GM23338 (cell line): ENCODE data around the gene GALNT6. TPM values are rescaled to one million over a fixed set of nuclear protein-coding genes. Genes with fewer than 3 reads are reported as not detected.

Source experiments
- ATAC-seq: fragments of 200-7000 bp; cut with Tn5 transposase; 3 replicates; pipeline ENCODE4 v1.9.1; 2020
- DNase-seq: peaks from one replicate; pipeline ENCODE4 v3.0.0-alpha.2; 2015; ENCODE audit warnings: low spot score
- H2AFZ ChIP-seq: fragments of 200-600 bp; sonication (generic); 2 replicates; pipeline ENCODE4 v1.8.0; 2016; ENCODE audit warnings: antibody characterized with exemption, mild to moderate bottlenecking, moderate library complexity
- H3F3A ChIP-seq: fragments of 200-600 bp; sonication (generic); replicated peaks from 2 replicates; pipeline ENCODE4 v1.8.0; 2017; ENCODE audit warnings: antibody characterized with exemption, mixed run types, low read depth
- H3K27ac ChIP-seq: fragments of 200-600 bp; sonication (generic); 2 replicates; pipeline ENCODE4 v1.6.1; 2016; ENCODE audit warnings: low read depth
- H3K27me3 ChIP-seq: fragments of 200-600 bp; sonication (generic); 2 replicates; pipeline ENCODE4 v1.8.0; 2016; ENCODE audit warnings: mild to moderate bottlenecking, mixed run types, moderate library complexity; ENCODE audit not compliant: insufficient read depth
- H3K36me3 ChIP-seq: fragments of 200-600 bp; sonication (generic); 2 replicates; pipeline ENCODE4 v1.8.0; 2016; ENCODE audit warnings: mild to moderate bottlenecking; ENCODE audit not compliant: insufficient read depth
- H3K4me1 ChIP-seq: fragments of 200-600 bp; sonication (generic); 2 replicates; pipeline ENCODE4 v1.8.0; 2016; ENCODE audit warnings: mild to moderate bottlenecking, moderate library complexity; ENCODE audit not compliant: insufficient read depth
- H3K4me2 ChIP-seq: fragments of 200-600 bp; sonication (generic); 2 replicates; pipeline ENCODE4 v1.7.1; 2017; ENCODE audit warnings: mixed run types
- H3K4me3 ChIP-seq: fragments of 200-600 bp; sonication (generic); 2 replicates; pipeline ENCODE4 v1.6.1; 2016; ENCODE audit warnings: mixed run types
- H3K79me2 ChIP-seq: fragments of 200-600 bp; sonication (generic); replicated peaks from 2 replicates; pipeline ENCODE4 v1.8.0; 2017; ENCODE audit warnings: mild to moderate bottlenecking; ENCODE audit not compliant: insufficient read depth
- H3K9me2 ChIP-seq: fragments of 200-600 bp; sonication (generic); 2 replicates; pipeline ENCODE4 v1.8.0; 2017; ENCODE audit not compliant: insufficient read depth
- H4K20me1 ChIP-seq: fragments of 200-600 bp; sonication (generic); replicated peaks from 2 replicates; pipeline ENCODE4 v1.8.0; 2017; ENCODE audit warnings: mild to moderate bottlenecking; ENCODE audit not compliant: insufficient read depth
- H3K27ac Mint-ChIP-seq: 2 replicates; pipeline ENCODE4 v1.8.0; 2020; ENCODE audit warnings: inconsistent platforms, mild to moderate bottlenecking, moderate library complexity, mixed read lengths
- H3K27me3 Mint-ChIP-seq: 3 replicates; pipeline ENCODE4 v1.8.0; 2022; ENCODE audit warnings: low read depth, mild to moderate bottlenecking, moderate library complexity, mixed read lengths, inconsistent platforms; ENCODE audit not compliant: insufficient read depth, poor library complexity
- H3K36me3 Mint-ChIP-seq: 3 replicates; pipeline ENCODE4 v1.8.0; 2021; ENCODE audit warnings: low read depth, mild to moderate bottlenecking, inconsistent platforms, moderate library complexity, mixed read lengths
- H3K4me1 Mint-ChIP-seq: 3 replicates; pipeline ENCODE4 v1.8.0; 2020; ENCODE audit warnings: mild to moderate bottlenecking, inconsistent platforms, mixed read lengths
- H3K4me3 Mint-ChIP-seq: 3 replicates; pipeline ENCODE4 v1.8.0; 2021; ENCODE audit warnings: moderate library complexity, mild to moderate bottlenecking, inconsistent platforms, mixed read lengths
- H3K9me3 Mint-ChIP-seq: 3 replicates; pipeline ENCODE4 v1.8.0; 2020; ENCODE audit warnings: moderate library complexity, mild to moderate bottlenecking, inconsistent platforms, mixed read lengths
- CREB1 ChIP-seq: fragments of 250-450 bp; sonication (Bioruptor Pico); IDR thresholded peaks from 2 replicates; pipeline ENCODE4 v1.5.0; 2020; ENCODE audit warnings: low read depth, mild to moderate bottlenecking, moderate library complexity
- CTCF ChIP-seq, 2 experiments: fragments of 200-600 bp in 1 of 2; sonication (generic) in 1 of 2; conservative IDR thresholded peaks; 2 replicates each; pipeline versions ENCODE4 v1.5.1 to v1.6.1; 2016 to 2017; ENCODE audit warnings: antibody characterized with exemption in 2 of 2, low read depth in 2 of 2, mild to moderate bottlenecking in 2 of 2, moderate library complexity in 1 of 2
- ETS1 ChIP-seq: IDR thresholded peaks from 2 replicates; pipeline ENCODE4 v1.6.1; 2016; ENCODE audit warnings: antibody characterized with exemption
- EZH2 ChIP-seq: fragments of 200-600 bp; sonication (generic); IDR thresholded peaks from one replicate; pipeline ENCODE4 v1.8.0; 2017; ENCODE audit warnings: antibody characterized with exemption, mild to moderate bottlenecking, low read depth; ENCODE audit not compliant: unreplicated experiment
- EZH2phosphoT487 ChIP-seq: fragments of 200-600 bp; sonication (generic); IDR thresholded peaks from one replicate; pipeline ENCODE4 v1.8.1; 2018; ENCODE audit warnings: antibody characterized with exemption; ENCODE audit not compliant: unreplicated experiment
- JUNB ChIP-seq: IDR thresholded peaks from one replicate; pipeline ENCODE4 v1.6.1; 2016; ENCODE audit warnings: antibody characterized with exemption; ENCODE audit not compliant: unreplicated experiment
- NANOG ChIP-seq: IDR thresholded peaks from 2 replicates; pipeline ENCODE4 v1.6.1; 2016; ENCODE audit warnings: antibody characterized with exemption, borderline replicate concordance
- POLR2AphosphoS5 ChIP-seq: IDR thresholded peaks from 2 replicates; pipeline ENCODE4 v1.6.1; 2016; ENCODE audit warnings: antibody characterized with exemption, low read depth
- REST ChIP-seq: IDR thresholded peaks from one replicate; pipeline ENCODE4 v1.6.1; 2018; ENCODE audit warnings: antibody characterized with exemption; ENCODE audit not compliant: unreplicated experiment
- STAT1 ChIP-seq: IDR thresholded peaks from one replicate; pipeline ENCODE4 v1.6.1; 2016; ENCODE audit warnings: antibody characterized with exemption; ENCODE audit not compliant: unreplicated experiment
- ZNF114 ChIP-seq: fragments of 250-450 bp; sonication (Bioruptor Pico); IDR thresholded peaks from 2 replicates; pipeline ENCODE4 v1.5.0; 2020; ENCODE audit warnings: mild to moderate bottlenecking, moderate library complexity
- ZNF331 ChIP-seq: fragments of 250-450 bp; sonication (Bioruptor Pico); IDR thresholded peaks from 2 replicates; pipeline ENCODE4 v1.5.0; 2020; ENCODE audit warnings: low read depth, mild to moderate bottlenecking, moderate library complexity
- ZNF462 ChIP-seq: fragments of 250-450 bp; sonication (Bioruptor Pico); IDR thresholded peaks from 2 replicates; pipeline ENCODE4 v1.5.0; 2020; ENCODE audit warnings: mild to moderate bottlenecking, moderate library complexity
- polyA plus RNA-seq: library from polyadenylated mRNA; unstranded; fragments of >200 nt; fragmentation: Nextera tagmentation; extraction: Ambion mirVana; gene quantifications from 2 replicates; pipeline ENCODE4 v1.2.1, GENCODE V29; 2016
- total RNA-seq: library from RNA; depleted of rRNA; stranded (reverse); fragments of >200 nt; shearing (Covaris generic); gene quantifications from 2 replicates; pipeline ENCODE4 v1.2.3, GENCODE V29; 2014

The GALNT6 gene
- total and polyA plus RNA-seq, 2 experiments from 2014 or later: 8.1 to 18.6 TPM

- H3K27ac ChIP-seq: no peak overlapping the region
- Mint-ChIP-seq H3K4me1 (no peaks in the 10 kb centered on the region; the same call in 1 of the 3 replicates), H3K9me3 (no peaks in the 10 kb centered on the region), H3K27me3 (no peaks in the 10 kb centered on the region), H3K36me3 (no peaks in the 10 kb centered on the region), H3K4me3 (no peak overlapping the region), H3K27ac (no peak overlapping the region; the same call in 1 of the 2 replicates)
- no peak overlapping the region for H3K4me3 ChIP-seq
- H2AFZ ChIP-seq: no peak overlapping the region
- DNase-seq (no peak), ATAC-seq (no peak)
- no peaks in the 10 kb centered on the region for H4K20me1 ChIP-seq
- no peak overlapping the region for H3K4me2 ChIP-seq
- no peaks in the 10 kb centered on the region for H3K27me3 ChIP-seq
- no peaks in the 10 kb centered on the region for H3K79me2 ChIP-seq
- no peaks in the 10 kb centered on the region for H3F3A ChIP-seq
- TF ChIP-seq ZNF114 (CRISPR knock-in tag): no peak
- TF ChIP-seq JUNB: no peak
- no peak for TF ChIP-seq REST
- no peak for TF ChIP-seq CREB1 (CRISPR knock-in tag)
- no peak for TF ChIP-seq CTCF (conservative IDR thresholded peaks at IDR 0.05; ENCODE audit: low read depth in 2 of 2)
- no peak for TF ChIP-seq NANOG
- no peak for TF ChIP-seq ZNF462 (CRISPR knock-in tag)
- no peak for TF ChIP-seq ZNF331 (CRISPR knock-in tag)
- TF ChIP-seq ETS1: no peak
- no peak for TF ChIP-seq EZH2
- TF ChIP-seq EZH2phosphoT487: no peak
- TF ChIP-seq STAT1: no peak
- no peak for TF ChIP-seq POLR2AphosphoS5
- H3K36me3 ChIP-seq: no peaks in the 10 kb centered on the region
- no peaks in the 10 kb centered on the region for H3K4me1 ChIP-seq
- H3K9me2 ChIP-seq: no peaks in the 10 kb centered on the region
These were observed 9.8 kb upstream of the GALNT6 start for GRCh38 chr12:51401020-51401419.
